Astrocyte (in vitro differentiated cells and primary cell): ENCODE results near the gene ATP8B1. TPM values are rescaled to one million over a fixed set of nuclear protein-coding genes. Genes with fewer than 3 reads are reported as not detected.

Source experiments
- DNase-seq: peaks from one replicate; pipeline ENCODE4 v3.0.0-alpha.2; 2010; ENCODE audit warnings: low read depth
- FAIRE-seq: peaks from 2 replicates; lab custom pipeline; 2011; peaks lifted over from hg19 to GRCh38; lab: Jason Lieb, UNC
- H2AFZ ChIP-seq: 2 replicates; pipeline ENCODE4 v1.6.0; 2012; ENCODE audit warnings: low read depth, low read length, inconsistent platforms
- H3K27ac ChIP-seq: 2 replicates; pipeline ENCODE4 v1.5.1; 2011; ENCODE audit warnings: low read depth, low read length, inconsistent platforms
- H3K27me3 ChIP-seq: 2 replicates; pipeline ENCODE4 v1.6.0; 2011; ENCODE audit warnings: low read length, inconsistent platforms; ENCODE audit not compliant: insufficient read depth
- H3K36me3 ChIP-seq: 2 replicates; pipeline ENCODE4 v1.5.1; 2011; ENCODE audit warnings: low read length, inconsistent platforms; ENCODE audit not compliant: insufficient read depth
- H3K4me1 ChIP-seq: 2 replicates; pipeline ENCODE4 v1.5.1; 2011; ENCODE audit warnings: low read length, inconsistent platforms; ENCODE audit not compliant: insufficient read depth
- H3K4me2 ChIP-seq: 2 replicates; pipeline ENCODE4 v1.6.0; 2012; ENCODE audit warnings: low read length, inconsistent platforms
- H3K4me3 ChIP-seq: 2 replicates; pipeline ENCODE4 v1.5.1; 2011; ENCODE audit warnings: low read depth, mild to moderate bottlenecking, low read length, inconsistent platforms; ENCODE audit not compliant: insufficient read depth
- H3K79me2 ChIP-seq: 2 replicates; pipeline ENCODE4 v1.6.0; 2012; ENCODE audit warnings: mild to moderate bottlenecking, low read length, inconsistent platforms; ENCODE audit not compliant: insufficient read depth
- H3K9ac ChIP-seq: 2 replicates; pipeline ENCODE4 v1.6.0; 2012; ENCODE audit warnings: mild to moderate bottlenecking, low read length, inconsistent platforms
- H3K9me3 ChIP-seq: 2 replicates; pipeline ENCODE4 v1.5.1; 2012; ENCODE audit warnings: low read depth, mild to moderate bottlenecking, low read length, inconsistent platforms; ENCODE audit not compliant: insufficient read depth
- H4K20me1 ChIP-seq: 2 replicates; pipeline ENCODE4 v1.6.0; 2012; ENCODE audit warnings: low read length, inconsistent platforms; ENCODE audit not compliant: insufficient read depth
- H3K27ac Mint-ChIP-seq: one replicate; pipeline ENCODE4 v1.8.0; 2021; ENCODE audit warnings: mild to moderate bottlenecking, mixed read lengths; ENCODE audit not compliant: unreplicated experiment
- H3K27me3 Mint-ChIP-seq: one replicate; pipeline ENCODE4 v1.8.0; 2021; ENCODE audit warnings: low read depth, mixed read lengths; ENCODE audit not compliant: unreplicated experiment
- H3K36me3 Mint-ChIP-seq: one replicate; pipeline ENCODE4 v1.8.0; 2021; ENCODE audit warnings: low read depth, mixed read lengths; ENCODE audit not compliant: unreplicated experiment
- H3K4me1 Mint-ChIP-seq: one replicate; pipeline ENCODE4 v1.8.0; 2021; ENCODE audit warnings: low read depth, mixed read lengths; ENCODE audit not compliant: unreplicated experiment
- H3K4me3 Mint-ChIP-seq: one replicate; pipeline ENCODE4 v1.8.0; 2021; ENCODE audit warnings: mild to moderate bottlenecking, moderate library complexity, mixed read lengths; ENCODE audit not compliant: unreplicated experiment
- H3K9me3 Mint-ChIP-seq: one replicate; pipeline ENCODE4 v1.8.0; 2021; ENCODE audit warnings: mild to moderate bottlenecking, mixed read lengths; ENCODE audit not compliant: unreplicated experiment
- CTCF ChIP-seq: IDR thresholded peaks from 2 replicates; pipeline ENCODE4 v1.5.1; 2011; ENCODE audit warnings: low read depth, mild to moderate bottlenecking, inconsistent platforms, low read length, moderate library complexity; ENCODE audit not compliant: insufficient read depth
- EZH2 ChIP-seq: IDR thresholded peaks from 2 replicates; pipeline ENCODE4 v1.6.1; 2012; ENCODE audit warnings: mild to moderate bottlenecking, low read length, inconsistent platforms; ENCODE audit not compliant: insufficient read depth
- total RNA-seq: library from RNA; stranded (reverse); gene quantifications from 2 replicates; pipeline ENCODE4 v1.2.1, GENCODE V29; 2021

Gene ATP8B1
- total RNA-seq, 1 donor from 2014 or later: 10.4 TPM

DNA sequence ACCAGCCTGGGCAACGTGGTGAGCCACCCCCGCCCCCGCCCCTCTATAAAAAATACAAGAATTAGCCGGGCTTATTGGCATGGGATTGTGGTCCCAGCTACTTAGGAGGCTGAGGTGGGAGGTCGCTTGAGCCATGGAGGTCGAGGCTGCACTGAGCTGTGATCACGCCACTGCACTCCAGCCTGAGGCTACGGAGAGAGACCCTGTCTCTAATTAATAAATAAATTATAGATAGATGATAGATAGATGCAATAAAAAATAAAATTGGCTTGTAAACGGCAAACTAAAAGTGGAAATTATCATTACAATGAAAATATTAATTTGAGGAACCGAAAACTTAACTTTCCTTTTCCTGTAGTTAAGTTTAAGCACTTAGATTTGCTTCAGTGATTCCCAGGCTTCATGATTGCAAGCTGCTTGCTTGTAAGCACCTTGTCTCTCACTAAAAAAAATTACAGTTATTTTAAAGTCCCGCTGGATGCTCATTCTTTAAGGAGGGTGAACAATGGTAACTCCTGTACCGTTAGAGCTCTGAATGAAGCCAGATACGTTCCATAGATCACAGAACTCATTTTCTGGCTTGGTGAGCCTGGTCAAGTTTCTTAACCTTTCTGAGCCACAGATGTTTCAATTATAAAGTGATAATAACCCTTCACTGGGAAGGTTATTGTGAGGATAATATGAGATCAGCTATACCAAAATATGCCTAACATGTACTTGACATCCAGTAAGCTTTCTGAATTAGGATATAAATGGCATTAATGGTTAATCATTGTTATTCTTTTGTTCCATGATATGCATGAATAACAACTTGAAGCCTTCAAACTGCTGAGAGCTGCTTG is 172.1 kb downstream of the ATP8B1 start:
- Histone ChIP-seq H4K20me1 (no peaks in the 10 kb centered on the region), H3K4me1 (peaks cover 12% of the 10 kb centered on the region), H2AFZ (peak overlapping the region; percentile 92), H3K4me3 (peak overlapping the region; percentile 73), H3K27me3 (no peaks in the 10 kb centered on the region), H3K9ac (peak overlapping the region; percentile 90), H3K9me3 (no peaks in the 10 kb centered on the region), H3K27ac (no peak overlapping the region), H3K36me3 (no peaks in the 10 kb centered on the region), H3K79me2 (no peaks in the 10 kb centered on the region), H3K4me2 (peak overlapping the region; percentile 89)
- Mint-ChIP-seq H3K36me3 (peaks cover 4% of the 10 kb centered on the region), H3K9me3 (no peaks in the 10 kb centered on the region), H3K4me1 (peaks cover 16% of the 10 kb centered on the region), H3K27me3 (no peaks in the 10 kb centered on the region), H3K4me3 (peak overlapping the region; percentile 92), H3K27ac (peak overlapping the region; percentile 94)
- DNase-seq: peak; percentile 18
- no peak for TF ChIP-seq CTCF
- no peak for TF ChIP-seq EZH2
- FAIRE-seq: no peak

- no peak for TF ChIP-seq EZH2
- peak; percentile 53 for TF ChIP-seq CTCF
- DNase-seq (peak; percentile 90), FAIRE-seq (peak; percentile 45)
- H3K79me2 ChIP-seq: no peaks in the 10 kb centered on the region
- H3K27ac ChIP-seq: peak overlapping the region; percentile 81
- Mint-ChIP-seq H3K36me3 (peaks cover 4% of the 10 kb centered on the region), H3K4me3 (peak overlapping the region; percentile 92), H3K9me3 (no peaks in the 10 kb centered on the region), H3K27me3 (no peaks in the 10 kb centered on the region), H3K27ac (peak overlapping the region; percentile 94), H3K4me1 (peaks cover 16% of the 10 kb centered on the region)
- no peaks in the 10 kb centered on the region for H3K9me3 ChIP-seq
- no peaks in the 10 kb centered on the region for H3K36me3 ChIP-seq
- peak overlapping the region; percentile 90 for H3K9ac ChIP-seq
- no peaks in the 10 kb centered on the region for H4K20me1 ChIP-seq
- peak overlapping the region; percentile 73 for H3K4me3 ChIP-seq
- H3K4me2 ChIP-seq: peak overlapping the region; percentile 89
- peaks cover 12% of the 10 kb centered on the region for H3K4me1 ChIP-seq
- H2AFZ ChIP-seq: peak overlapping the region; percentile 92
- no peaks in the 10 kb centered on the region for H3K27me3 ChIP-seq
Measured at GRCh38 chr18:57630002-57630753, 172.9 kb downstream of the ATP8B1 start.
